ENCODE results near the gene PGA3. TPM values are rescaled to one million over a fixed set of nuclear protein-coding genes. Genes with fewer than 3 reads are reported as not detected.
"Not testable (repeated sequence)": the region's sequence is repeated elsewhere in the genome, so short reads cannot be mapped to it uniquely, and the experiment has no call there.

PGA3 gene
- total RNA-seq, 1 donor from 2014 or later, result not detected

- Mint-ChIP-seq H3K27me3 (ENCODE audit: low read depth) (peaks cover 4% of the 10 kb centered on the region), H3K4me1 (no peaks in the 10 kb centered on the region), H3K9me3 (no peaks in the 10 kb centered on the region), H3K36me3 (ENCODE audit: low read depth) (no peaks in the 10 kb centered on the region), H3K4me3 (no peak overlapping the region), H3K27ac (ENCODE audit: unreplicated experiment) (no peak overlapping the region)
- no peak for DNase-seq (ENCODE audit: low read depth, low spot score)
- no peak for TF ChIP-seq CTCF (conservative IDR thresholded peaks at IDR 0.05)
These were observed 8.2 kb upstream of the PGA3 start for GRCh38 chr11:61194981-61195695.

- no peak overlapping the region for H3K27ac Mint-ChIP-seq (ENCODE audit: unreplicated experiment)
- H3K36me3 Mint-ChIP-seq (ENCODE audit: low read depth), result no peaks in the 10 kb centered on the region
- TF ChIP-seq CTCF (conservative IDR thresholded peaks at IDR 0.05), result no peak
- no peaks in the 10 kb centered on the region for H3K4me1 Mint-ChIP-seq
- no peak for DNase-seq (ENCODE audit: low read depth, low spot score)
- H3K4me3 Mint-ChIP-seq, result no peak overlapping the region
- no peaks in the 10 kb centered on the region for H3K9me3 Mint-ChIP-seq
- peaks cover 4% of the 10 kb centered on the region for H3K27me3 Mint-ChIP-seq (ENCODE audit: low read depth)
These were observed 7.6 kb upstream of the PGA3 start for GRCh38 chr11:61195719-61196118.

GRCh38 chr11:61198361-61198760 is 5.0 kb upstream of the PGA3 start:
- Mint-ChIP-seq H3K4me3 (no peak overlapping the region), H3K27ac (ENCODE audit: unreplicated experiment) (no peak overlapping the region), H3K27me3 (ENCODE audit: low read depth) (peaks cover 6% of the 10 kb centered on the region), H3K9me3 (no peaks in the 10 kb centered on the region), H3K4me1 (peaks cover 4% of the 10 kb centered on the region), H3K36me3 (ENCODE audit: low read depth) (no peaks in the 10 kb centered on the region)
- no peak for TF ChIP-seq CTCF (conservative IDR thresholded peaks at IDR 0.05)
- DNase-seq (ENCODE audit: low read depth, low spot score), result no peak

GRCh38 chr11:61198948-61199523 is 4.3 kb upstream of the PGA3 start:
- H3K36me3 Mint-ChIP-seq (ENCODE audit: low read depth), result no peaks in the 10 kb centered on the region
- no peaks in the 10 kb centered on the region for H3K9me3 Mint-ChIP-seq
- H3K27me3 Mint-ChIP-seq (ENCODE audit: low read depth), result peaks cover 6% of the 10 kb centered on the region
- H3K27ac Mint-ChIP-seq (ENCODE audit: unreplicated experiment), result no peak overlapping the region
- peaks cover 4% of the 10 kb centered on the region for H3K4me1 Mint-ChIP-seq
- no peak for TF ChIP-seq CTCF (conservative IDR thresholded peaks at IDR 0.05)
- DNase-seq (ENCODE audit: low read depth, low spot score), result no peak
- H3K4me3 Mint-ChIP-seq, result no peak overlapping the region

DNA sequence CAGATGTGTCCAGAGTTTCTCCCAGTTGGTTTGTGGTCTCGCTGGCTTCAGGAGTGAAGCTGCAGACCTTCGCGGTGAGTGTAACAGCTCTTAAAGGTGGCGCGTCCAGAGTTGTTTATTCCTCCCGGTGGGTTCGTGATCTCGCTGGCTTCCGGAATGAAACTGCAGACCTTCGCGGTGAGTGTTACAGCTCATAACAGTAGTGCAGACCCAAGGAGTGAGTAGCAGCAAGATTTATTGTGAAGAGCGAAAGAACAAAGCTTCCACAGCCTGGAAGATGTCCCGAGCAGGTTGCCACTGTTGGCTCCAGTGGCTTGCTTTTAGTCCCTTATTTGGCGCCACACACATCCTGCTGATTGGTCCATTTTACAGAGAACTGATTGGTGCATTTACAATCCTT is 1.8 kb upstream of the PGA3 start:
- Mint-ChIP-seq H3K4me1 (peaks cover 11% of the 10 kb centered on the region), H3K4me3 (no peak overlapping the region), H3K27ac (ENCODE audit: unreplicated experiment) (no peak overlapping the region), H3K36me3 (ENCODE audit: low read depth) (no peaks in the 10 kb centered on the region), H3K9me3 (no peaks in the 10 kb centered on the region), H3K27me3 (ENCODE audit: low read depth) (peaks cover 3% of the 10 kb centered on the region)
- no peak for DNase-seq (ENCODE audit: low read depth, low spot score)
- no peak for TF ChIP-seq CTCF (conservative IDR thresholded peaks at IDR 0.05)

GRCh38 chr11:61203873-61204272 is 558 bp downstream of the PGA3 start:
- H3K9me3 Mint-ChIP-seq; DNase-seq (ENCODE audit: low read depth, low spot score); H3K27ac Mint-ChIP-seq (ENCODE audit: unreplicated experiment); H3K36me3 Mint-ChIP-seq (ENCODE audit: low read depth); H3K27me3 Mint-ChIP-seq (ENCODE audit: low read depth); H3K4me3 Mint-ChIP-seq: not testable (repeated sequence)
- H3K4me1 Mint-ChIP-seq, result peaks cover 11% of the 10 kb centered on the region

GRCh38 chr11:61204502-61205059 is 1.3 kb downstream of the PGA3 start:
- H3K27me3 Mint-ChIP-seq (ENCODE audit: low read depth); H3K9me3 Mint-ChIP-seq; H3K4me3 Mint-ChIP-seq; H3K27ac Mint-ChIP-seq (ENCODE audit: unreplicated experiment); DNase-seq (ENCODE audit: low read depth, low spot score); H3K36me3 Mint-ChIP-seq (ENCODE audit: low read depth): not testable (repeated sequence)
- H3K4me1 Mint-ChIP-seq, result peaks cover 11% of the 10 kb centered on the region

DNA sequence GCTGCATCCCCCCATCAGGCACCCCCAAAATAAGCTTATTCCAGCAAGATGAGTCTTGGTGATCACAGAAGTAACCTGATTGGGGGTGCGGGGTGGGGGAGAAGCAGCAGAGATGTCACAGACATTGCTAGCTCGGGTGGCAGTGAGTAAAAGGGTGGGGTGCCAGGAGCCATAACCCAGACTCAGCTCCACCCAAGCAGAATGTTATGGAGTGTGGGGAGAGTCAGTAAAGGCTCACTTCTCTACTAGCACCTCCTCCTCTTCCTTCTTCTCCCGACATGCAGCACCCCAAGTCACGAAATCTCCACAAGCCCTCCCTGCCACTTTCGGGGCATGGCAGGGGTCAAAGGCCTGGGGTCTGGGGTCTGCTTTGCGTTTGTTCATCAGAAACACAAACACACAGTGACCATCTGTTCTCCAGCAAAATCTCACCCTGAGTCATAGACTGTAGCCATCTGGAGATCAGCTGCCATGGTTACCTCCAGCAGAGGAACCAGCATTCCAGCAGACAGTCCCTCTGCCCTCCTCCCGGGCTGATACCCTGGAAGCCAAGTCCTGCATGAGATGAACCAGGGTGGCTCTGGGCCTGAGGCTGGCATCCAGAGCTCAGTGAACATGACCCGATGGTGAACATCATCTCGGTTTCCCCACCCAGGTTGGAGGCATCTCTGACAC is 4.5 kb downstream of the PGA3 start:
- not testable (repeated sequence) for H3K27ac Mint-ChIP-seq (ENCODE audit: unreplicated experiment); H3K9me3 Mint-ChIP-seq; H3K4me3 Mint-ChIP-seq; H3K36me3 Mint-ChIP-seq (ENCODE audit: low read depth); H3K27me3 Mint-ChIP-seq (ENCODE audit: low read depth); DNase-seq (ENCODE audit: low read depth, low spot score)
- peaks cover 10% of the 10 kb centered on the region for H3K4me1 Mint-ChIP-seq

All from neural crest cell (in vitro differentiated cells).